HG03439 (cell line): Measurements from ENCODE around the gene CD52.

Experiments used
- ATAC-seq: cut with Tn5 transposase; IDR thresholded peaks from one replicate; pipeline ENCODE4 v1.9.1; 2021; ENCODE audit warnings: mild to moderate bottlenecking, moderate library complexity; ENCODE audit not compliant: unreplicated experiment

The CD52 gene

GRCh38 chr1:26317612-26318337, at the start of gene CD52:
Gene CD52 (plus strand): TSS chr1:26317958. CDS start chr1:26318018, 60 bp downstream.
- ATAC-seq: no peak

- no peak for ATAC-seq
These were observed 49.2 kb upstream of the CD52 start for GRCh38 chr1:26268290-26269197.

- no peak for ATAC-seq
These were observed 48.6 kb upstream of the CD52 start for GRCh38 chr1:26269198-26269550.

- no peak for ATAC-seq
These were observed 42.8 kb upstream of the CD52 start for GRCh38 chr1:26274801-26275425.

GRCh38 chr1:26275580-26276431, 42.0 kb upstream of the CD52 start:
- no peak for ATAC-seq

GRCh38 chr1:26276432-26276838, 41.3 kb upstream of the CD52 start:
- no peak for ATAC-seq

GRCh38 chr1:26277261-26277661, 40.5 kb upstream of the CD52 start:
- ATAC-seq: no peak

GRCh38 chr1:26277719-26278118, 40.0 kb upstream of the CD52 start:
- no peak for ATAC-seq

- no peak for ATAC-seq
These were observed 39.5 kb upstream of the CD52 start for GRCh38 chr1:26278303-26278702.

GRCh38 chr1:26278724-26279455, 38.9 kb upstream of the CD52 start:
- no peak for ATAC-seq

- ATAC-seq: peak; percentile 62
These were observed 38.1 kb upstream of the CD52 start, which contains the start of gene SH3BGRL3 for GRCh38 chr1:26279456-26280332. Gene SH3BGRL3 (plus strand): TSS chr1:26280086. CDS start chr1:26280156, 70 bp downstream.

- no peak for ATAC-seq
These were observed 37.3 kb upstream of the CD52 start for GRCh38 chr1:26280333-26281042.

- ATAC-seq: no peak
These were observed 36.4 kb upstream of the CD52 start for GRCh38 chr1:26281091-26281958.

GRCh38 chr1:26281971-26282370, 35.8 kb upstream of the CD52 start:
- ATAC-seq: no peak

GRCh38 chr1:26282401-26282918, 35.3 kb upstream of the CD52 start:
- ATAC-seq: no peak

- no peak for ATAC-seq
These were observed 34.4 kb upstream of the CD52 start for GRCh38 chr1:26283279-26283853.
